Rectal smooth muscle tissue (tissue), 1 donor: ENCODE results near the gene AP1G1.
"Not testable (repeated sequence)": the region's sequence is repeated elsewhere in the genome, so short reads cannot be mapped to it uniquely, and the experiment has no call there.

Experiments
- H3K27ac ChIP-seq: one replicate; pipeline ENCODE4 v1.7.0; 2013; ENCODE audit warnings: low read depth, low read length, inconsistent platforms
- H3K27me3 ChIP-seq: one replicate; pipeline ENCODE4 v1.7.0; 2013; ENCODE audit warnings: low read length; ENCODE audit not compliant: control insufficient read depth, insufficient read depth
- H3K36me3 ChIP-seq: one replicate; pipeline ENCODE4 v1.7.0; 2013; ENCODE audit warnings: low read length; ENCODE audit not compliant: control insufficient read depth, insufficient read depth
- H3K4me1 ChIP-seq: one replicate; pipeline ENCODE4 v1.7.0; 2013; ENCODE audit warnings: low read length; ENCODE audit not compliant: control insufficient read depth, insufficient read depth
- H3K4me3 ChIP-seq: one replicate; pipeline ENCODE4 v1.7.0; 2013; ENCODE audit warnings: low read length
- H3K9ac ChIP-seq: one replicate; pipeline ENCODE4 v1.7.0; 2013; ENCODE audit warnings: low read length

AP1G1 gene

DNA sequence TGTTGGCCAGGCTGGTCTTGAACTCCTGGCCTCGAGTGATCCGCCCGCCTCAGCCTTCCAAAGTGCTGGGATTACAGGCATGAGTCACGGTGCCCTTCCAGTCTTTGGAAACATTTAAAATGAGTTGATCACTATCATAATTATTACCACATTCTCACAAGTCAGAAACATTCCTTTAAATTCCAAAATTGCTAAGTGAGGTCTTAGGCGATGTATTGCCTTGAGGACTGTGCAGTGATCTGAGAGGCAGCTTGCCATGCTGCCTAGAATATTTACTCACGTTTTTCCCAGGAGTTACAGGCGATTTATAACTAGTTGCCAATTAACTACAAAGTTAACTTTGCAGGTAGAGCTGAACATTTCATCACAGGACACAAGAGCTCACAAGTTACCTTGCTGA, 31.4 kb upstream of the AP1G1 start:
- no peaks in the 10 kb centered on the region for H3K27me3 ChIP-seq
- no peak overlapping the region for H3K27ac ChIP-seq
- H3K4me3 ChIP-seq: no peak overlapping the region
- H3K9ac ChIP-seq: no peak overlapping the region
- no peaks in the 10 kb centered on the region for H3K36me3 ChIP-seq
- H3K4me1 ChIP-seq: no peaks in the 10 kb centered on the region

GRCh38 chr16:71837150-71837549, 28.5 kb upstream of the AP1G1 start:
- Histone ChIP-seq H3K27ac (no peak overlapping the region), H3K36me3 (no peaks in the 10 kb centered on the region), H3K4me1 (no peaks in the 10 kb centered on the region), H3K9ac (no peak overlapping the region), H3K4me3 (no peak overlapping the region), H3K27me3 (no peaks in the 10 kb centered on the region)

DNA sequence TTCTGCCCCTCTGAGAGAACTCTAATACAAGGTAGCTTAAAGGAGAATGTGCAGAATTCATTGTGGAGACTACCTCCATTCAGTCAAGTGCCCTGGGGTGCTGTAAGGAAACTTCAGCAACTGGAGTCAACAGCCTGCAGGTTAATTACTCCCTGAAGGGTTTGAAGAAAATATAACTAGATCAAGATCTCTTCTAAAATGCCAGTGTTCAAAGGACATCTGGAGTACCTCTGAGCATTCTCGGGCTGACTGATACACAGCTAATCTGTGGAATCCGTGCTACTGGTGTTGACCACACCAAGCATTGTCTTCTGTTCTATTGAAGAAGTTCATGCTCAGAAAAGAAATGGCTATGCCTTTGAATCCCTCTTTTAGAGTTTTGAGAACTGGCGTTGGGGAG, 25.7 kb upstream of the AP1G1 start:
- Histone ChIP-seq H3K4me1 (no peaks in the 10 kb centered on the region), H3K36me3 (no peaks in the 10 kb centered on the region), H3K4me3 (no peak overlapping the region), H3K9ac (no peak overlapping the region), H3K27ac (no peak overlapping the region), H3K27me3 (no peaks in the 10 kb centered on the region)

- not testable (repeated sequence) for H3K4me1 ChIP-seq, H3K27ac ChIP-seq, H3K9ac ChIP-seq
These were observed 23.5 kb upstream of the AP1G1 start for GRCh38 chr16:71832112-71832511.

GRCh38 chr16:71831698-71832097, 23.1 kb upstream of the AP1G1 start:
- H3K27ac ChIP-seq, H3K36me3 ChIP-seq, H3K4me3 ChIP-seq, H3K9ac ChIP-seq, H3K27me3 ChIP-seq, H3K4me1 ChIP-seq: not testable (repeated sequence)

More at GRCh38 chr16:71832112-71832511, 23.5 kb upstream of the AP1G1 start:
- not testable (repeated sequence) for H3K4me3 ChIP-seq, H3K36me3 ChIP-seq, H3K27me3 ChIP-seq

GRCh38 chr16:71830359-71830758, 21.7 kb upstream of the AP1G1 start:
- Histone ChIP-seq H3K27me3 (no peaks in the 10 kb centered on the region), H3K36me3 (no peaks in the 10 kb centered on the region), H3K4me3 (no peak overlapping the region), H3K27ac (no peak overlapping the region), H3K4me1 (no peaks in the 10 kb centered on the region), H3K9ac (no peak overlapping the region)

- Histone ChIP-seq H3K27ac (no peak overlapping the region), H3K4me1 (no peaks in the 10 kb centered on the region), H3K4me3 (no peak overlapping the region), H3K27me3 (no peaks in the 10 kb centered on the region), H3K36me3 (no peaks in the 10 kb centered on the region), H3K9ac (no peak overlapping the region)
These were observed 17.9 kb upstream of the AP1G1 start for GRCh38 chr16:71826533-71827017.

- not testable (repeated sequence) for H3K9ac ChIP-seq
These were observed 8.5 kb upstream of the AP1G1 start for GRCh38 chr16:71817155-71817500.

GRCh38 chr16:71811261-71811803, 2.7 kb upstream of the AP1G1 start:
- Histone ChIP-seq H3K36me3 (no peaks in the 10 kb centered on the region), H3K4me1 (peaks cover 7% of the 10 kb centered on the region), H3K27ac (no peak overlapping the region), H3K27me3 (no peaks in the 10 kb centered on the region), H3K4me3 (no peak overlapping the region), H3K9ac (no peak overlapping the region)

More at GRCh38 chr16:71817155-71817500, 8.5 kb upstream of the AP1G1 start:
- peak overlapping the region; percentile 53 for H3K27ac ChIP-seq
- not testable (repeated sequence) for H3K4me3 ChIP-seq, H3K4me1 ChIP-seq, H3K27me3 ChIP-seq, H3K36me3 ChIP-seq

- H3K4me3 ChIP-seq, H3K9ac ChIP-seq, H3K27me3 ChIP-seq, H3K4me1 ChIP-seq, H3K27ac ChIP-seq, H3K36me3 ChIP-seq: not testable (repeated sequence)
These were observed 1.5 kb upstream of the AP1G1 start for GRCh38 chr16:71810155-71810530.

GRCh38 chr16:71807905-71808592, 585 bp downstream of the AP1G1 start:
- peaks cover 7% of the 10 kb centered on the region for H3K4me1 ChIP-seq
- H3K9ac ChIP-seq: peak overlapping the region; percentile 99
- H3K27ac ChIP-seq: peak overlapping the region; percentile 99
- H3K4me3 ChIP-seq: peak overlapping the region; percentile 99
- H3K27me3 ChIP-seq: no peaks in the 10 kb centered on the region
- no peaks in the 10 kb centered on the region for H3K36me3 ChIP-seq

DNA sequence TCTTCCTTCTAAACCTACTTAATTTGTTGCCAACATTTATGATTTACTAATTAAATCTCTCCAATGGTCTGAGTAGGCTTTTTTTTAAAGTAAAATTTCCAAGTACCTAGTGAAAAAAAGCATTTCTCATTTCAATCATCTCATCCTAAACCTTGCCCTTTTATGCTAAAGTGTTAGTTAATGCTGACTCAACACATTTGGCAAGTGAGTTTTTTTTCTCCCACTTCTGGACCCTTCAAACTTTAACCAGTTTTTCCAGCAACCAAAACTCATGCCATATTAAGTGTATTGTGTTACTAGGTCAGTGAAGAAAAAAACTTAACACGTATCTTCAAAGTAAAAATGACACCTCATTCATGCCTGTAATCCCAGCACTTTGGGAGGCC, 5.3 kb downstream of the AP1G1 start:
- Histone ChIP-seq H3K27ac (no peak overlapping the region), H3K36me3 (peaks cover 2% of the 10 kb centered on the region), H3K4me1 (peaks cover 7% of the 10 kb centered on the region)

GRCh38 chr16:71796501-71797097, 12.0 kb downstream of the AP1G1 start:
- H3K27me3 ChIP-seq: no peaks in the 10 kb centered on the region
- no peak overlapping the region for H3K4me3 ChIP-seq
- H3K4me1 ChIP-seq: peaks cover 3% of the 10 kb centered on the region
- no peak overlapping the region for H3K9ac ChIP-seq
- H3K27ac ChIP-seq: no peak overlapping the region
- peaks cover 2% of the 10 kb centered on the region for H3K36me3 ChIP-seq

More for the DNA sequence above, 5.3 kb downstream of the AP1G1 start:
- Histone ChIP-seq H3K9ac (no peak overlapping the region), H3K27me3 (no peaks in the 10 kb centered on the region), H3K4me3 (no peak overlapping the region)
